HG02759 (cell line): ENCODE measurements around the gene CLVS2.

Source experiments
- ATAC-seq: cut with Tn5 transposase; IDR thresholded peaks from one replicate; pipeline ENCODE4 v1.9.1; 2021; ENCODE audit warnings: mild to moderate bottlenecking, moderate library complexity; ENCODE audit not compliant: unreplicated experiment

The CLVS2 gene

GRCh38 chr6:123022975-123023374 lies 26.9 kb downstream of the CLVS2 start:
- ATAC-seq: no peak

GRCh38 chr6:123024976-123025375 lies 28.9 kb downstream of the CLVS2 start:
- ATAC-seq: no peak

GRCh38 chr6:123027408-123027807 lies 31.4 kb downstream of the CLVS2 start:
- no peak for ATAC-seq

- no peak for ATAC-seq
These were observed 32.2 kb downstream of the CLVS2 start for GRCh38 chr6:123028263-123028662.

- ATAC-seq: no peak
These were observed 34.2 kb downstream of the CLVS2 start for GRCh38 chr6:123030282-123030681.

- no peak for ATAC-seq
These were observed 40.6 kb downstream of the CLVS2 start for GRCh38 chr6:123036648-123037047.

- ATAC-seq: no peak
These were observed 43.4 kb downstream of the CLVS2 start for GRCh38 chr6:123039431-123039830.

GRCh38 chr6:123042401-123042800 lies 46.4 kb downstream of the CLVS2 start:
- no peak for ATAC-seq

GRCh38 chr6:123044341-123044860 lies 48.4 kb downstream of the CLVS2 start:
- no peak for ATAC-seq

GRCh38 chr6:123053602-123054225 lies 57.7 kb downstream of the CLVS2 start:
- no peak for ATAC-seq

- ATAC-seq: no peak
These were observed 59.2 kb downstream of the CLVS2 start for GRCh38 chr6:123055256-123055655.

GRCh38 chr6:123062670-123063069 lies 66.6 kb downstream of the CLVS2 start:
- no peak for ATAC-seq

GRCh38 chr6:123064038-123064437 lies 68.0 kb downstream of the CLVS2 start:
- ATAC-seq: no peak

GRCh38 chr6:123074616-123075015 lies 78.6 kb downstream of the CLVS2 start:
- no peak for ATAC-seq

GRCh38 chr6:123085403-123085802 lies 89.4 kb downstream of the CLVS2 start:
- ATAC-seq: no peak

GRCh38 chr6:123089226-123089625 lies 93.2 kb downstream of the CLVS2 start:
- ATAC-seq: no peak

- ATAC-seq: no peak
These were observed 95.3 kb downstream of the CLVS2 start for GRCh38 chr6:123091091-123091895.

- ATAC-seq: no peak
These were observed 95.8 kb downstream of the CLVS2 start for GRCh38 chr6:123091896-123092271.

GRCh38 chr6:123094795-123095194 lies 98.8 kb downstream of the CLVS2 start:
- ATAC-seq: no peak

- no peak for ATAC-seq
These were observed 109.5 kb downstream of the CLVS2 start for GRCh38 chr6:123105561-123105960.

GRCh38 chr6:123116370-123116769 lies 120.3 kb downstream of the CLVS2 start:
- no peak for ATAC-seq
